Mesangial cell (primary cell): ENCODE results near the gene RTTN. TPM values are rescaled to one million over a fixed set of nuclear protein-coding genes. Genes with fewer than 3 reads are reported as not detected.

Experiments used
- total RNA-seq: library from RNA; depleted of rRNA; stranded (reverse); fragments of >200 nt; gene quantifications from 2 replicates; pipeline ENCODE4 v1.2.3, GENCODE V29; 2015

Gene RTTN, protein sequence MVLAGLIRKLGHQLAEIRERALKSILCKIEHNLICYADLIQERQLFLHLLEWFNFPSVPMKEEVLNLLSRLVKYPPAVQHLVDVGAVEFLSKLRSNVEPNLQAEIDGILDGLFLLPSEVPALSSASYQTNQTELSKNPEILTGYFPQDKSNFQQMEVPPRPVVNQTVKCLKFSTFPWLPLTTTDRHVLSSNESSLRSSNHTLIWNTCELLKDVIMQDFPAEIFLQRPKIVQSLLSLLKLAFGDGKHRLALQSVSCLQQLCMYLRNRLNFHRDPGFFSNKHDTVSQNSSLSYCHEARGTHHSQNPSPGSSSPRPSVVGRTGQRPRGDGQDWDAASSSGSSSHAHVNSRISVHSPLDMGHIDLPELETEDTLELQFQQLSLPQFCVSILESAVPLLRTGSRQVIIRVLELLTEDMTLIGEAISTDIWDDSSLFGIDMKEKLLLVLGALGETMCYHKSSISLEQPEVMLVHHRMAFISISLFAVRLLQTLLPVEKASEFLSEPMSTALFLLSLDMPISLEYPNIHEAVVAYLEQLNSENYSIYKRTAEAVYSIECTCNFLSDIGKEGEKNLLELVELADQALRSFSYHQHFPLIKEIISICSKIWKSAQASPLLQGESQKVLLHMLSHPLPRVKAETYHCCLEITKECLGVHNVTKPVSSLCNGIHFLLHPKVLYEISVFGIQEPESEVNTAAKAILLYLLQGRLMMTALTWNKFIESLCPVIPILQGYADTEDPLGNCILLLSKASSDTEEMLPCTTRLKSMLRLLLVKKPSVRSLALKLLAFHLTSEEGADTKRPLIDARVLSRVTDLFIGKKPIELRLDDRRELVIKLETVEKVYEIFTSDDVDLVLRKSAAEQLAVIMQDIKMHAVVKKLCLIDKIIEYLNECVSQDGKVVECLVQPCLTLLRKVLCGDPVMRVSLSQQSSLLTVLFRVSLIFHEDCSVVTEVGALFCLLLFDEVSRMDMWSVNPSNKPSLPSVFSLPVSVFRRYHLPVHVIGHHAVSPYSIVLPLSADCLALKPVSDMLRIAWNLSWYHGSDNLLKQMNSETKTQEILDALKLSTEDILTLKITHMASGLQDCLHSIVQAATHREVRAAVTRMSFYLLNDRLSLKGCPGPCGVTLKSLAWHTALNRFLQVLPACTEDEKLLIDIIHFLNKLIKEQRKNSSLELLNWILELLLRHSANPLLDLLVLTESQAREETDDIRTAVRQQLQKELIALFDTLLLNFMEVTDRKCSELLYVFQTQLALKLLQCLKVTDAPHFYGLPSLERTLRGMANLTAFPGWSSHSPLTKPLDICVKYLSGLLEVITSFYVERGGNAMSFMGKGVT (N-terminal part only)
- 3.5 and 14.3 TPM in 2 replicates for total RNA-seq

DNA sequence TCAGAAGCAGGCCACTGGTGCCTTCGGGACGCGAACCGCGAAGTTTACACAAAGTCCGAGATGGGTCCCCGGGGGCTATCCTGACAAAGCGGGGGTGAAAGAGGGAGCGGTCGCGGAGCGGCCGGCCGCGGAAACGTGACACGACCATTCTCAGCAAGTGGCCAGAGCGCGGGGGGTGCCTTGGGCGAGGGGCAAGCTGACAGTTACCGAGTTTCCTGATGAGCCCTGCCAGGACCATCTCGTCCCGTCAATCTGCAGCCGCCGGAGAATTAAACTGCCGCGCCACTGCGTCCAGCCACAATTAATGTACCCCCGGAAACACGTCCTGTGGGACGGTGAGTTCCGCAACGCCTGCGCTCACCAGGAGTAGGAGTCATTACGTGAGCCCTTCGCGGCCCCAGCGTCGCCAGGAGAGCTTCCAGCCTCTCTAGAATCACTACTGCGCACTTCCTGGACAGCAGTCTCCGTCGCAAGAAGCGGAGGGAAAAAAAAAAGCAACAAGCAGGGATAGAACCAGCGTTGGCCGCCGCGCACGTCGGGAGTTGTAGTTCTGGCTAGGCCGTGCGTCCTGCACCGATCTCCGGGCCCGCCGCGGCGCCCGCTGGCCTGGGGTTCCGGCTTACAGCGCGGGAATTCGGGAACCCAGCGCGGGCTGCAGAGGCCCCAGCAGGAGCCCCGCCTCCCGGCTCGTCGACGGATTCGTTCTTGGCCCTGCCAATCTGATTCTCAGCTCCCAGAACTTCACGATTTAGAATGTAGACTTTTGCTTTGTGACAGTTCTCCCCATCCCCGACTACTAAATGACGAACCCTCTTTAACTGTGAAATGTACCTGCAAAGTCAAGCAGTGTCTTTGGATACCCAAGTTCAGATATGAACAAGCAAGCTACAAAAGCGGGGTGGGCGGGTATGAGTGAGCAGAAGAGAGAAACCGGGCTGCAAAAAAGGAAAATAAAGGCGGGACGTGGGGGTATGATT lies at the start of gene RTTN:
RTTN (minus strand) TSS at position 267 of the 977 bp plus-strand sequence; CDS start at position 238, 29 bp downstream.

Other genes starting within 250 kb of the RTTN start
- gene SOCS6, start 83.4 kb upstream of the RTTN start, total RNA-seq: 13.5 and 13.6 TPM in 2 replicates